Spleen (tissue), 7 donors: ENCODE data around the gene FOXP1.

Experiments
- CTCF ChIP-seq, 11 experiments: fragments of 200-600 bp in 7 of 11; fragments of 450-650 bp in 4 of 11; sonication (generic) in 4 of 11; IDR thresholded peaks in 8 of 11; conservative IDR thresholded peaks in 3 of 11; 1 replicate in 7 of 11; 2 replicates in 4 of 11; pipeline versions ENCODE4 v1.4.0 to v1.8.0; 2016 to 2021; ENCODE audit warnings: antibody characterized with exemption in 11 of 11, inconsistent platforms in 4 of 11, mild to moderate bottlenecking in 1 of 11
- POLR2A ChIP-seq, 3 donors: fragments of 450-650 bp; IDR thresholded peaks; one replicate each; pipeline ENCODE4 v1.5.1; 2017; ENCODE audit warnings: antibody characterized with exemption in 3 of 3, mild to moderate bottlenecking in 1 of 3
- donor health status: DM: no; HTN: no; CAD: no; lungs with moderate emphysema.
- donor health status: DM: no; HTN: no; CAD: no.
- donor health status: DM: no; HTN: no; CAD: no.

GRCh38 chr3:71329817-71330216 is 253.7 kb downstream of the FOXP1 start:
- no peak for TF ChIP-seq CTCF (IDR thresholded peaks at IDR 0.05 in 8 of 11, conservative IDR thresholded peaks at IDR 0.05 in 3 of 11)
- no peak for TF ChIP-seq POLR2A (IDR thresholded peaks at IDR 0.05)
